Measurements from ENCODE around the gene SMAD7. TPM values are rescaled to one million over a fixed set of nuclear protein-coding genes. Genes with fewer than 3 reads are reported as not detected.
A peak's percentile ranks its signal among the peaks of the same experiment; 100 is the strongest.

The SMAD7 gene
- total RNA-seq, 1 experiment from 2014 or later, result 5.8 TPM

GRCh38 chr18:48986851-48987761, 36.3 kb upstream of the SMAD7 start:
- peaks cover 56% of the 10 kb centered on the region for H3K4me1 ChIP-seq (replicated peaks; ENCODE audit: insufficient read depth)
- DNase-seq, result no peak
- no peaks in the 10 kb centered on the region for H3K27me3 ChIP-seq (ENCODE audit: insufficient read depth, low read depth)
- intact Hi-C loops (cut with micrococcal nuclease; ENCODE audit: unreplicated experiment), result no loop called here
- no peak overlapping the region for H3K4me2 ChIP-seq
- POLR2A ChIA-PET (ENCODE audit: unreplicated experiment), result no interaction called here
- H2AFZ ChIP-seq, result no peak overlapping the region
- peaks cover 18% of the 10 kb centered on the region for H3F3A ChIP-seq (ENCODE audit: insufficient read depth, low read depth)
- H4K20me1 ChIP-seq (ENCODE audit: insufficient read depth), result no peaks in the 10 kb centered on the region
- no peak for TF ChIP-seq EZH2 (IDR thresholded peaks at IDR 0.05; ENCODE audit: low read depth)
- TF ChIP-seq, protein P1, sequence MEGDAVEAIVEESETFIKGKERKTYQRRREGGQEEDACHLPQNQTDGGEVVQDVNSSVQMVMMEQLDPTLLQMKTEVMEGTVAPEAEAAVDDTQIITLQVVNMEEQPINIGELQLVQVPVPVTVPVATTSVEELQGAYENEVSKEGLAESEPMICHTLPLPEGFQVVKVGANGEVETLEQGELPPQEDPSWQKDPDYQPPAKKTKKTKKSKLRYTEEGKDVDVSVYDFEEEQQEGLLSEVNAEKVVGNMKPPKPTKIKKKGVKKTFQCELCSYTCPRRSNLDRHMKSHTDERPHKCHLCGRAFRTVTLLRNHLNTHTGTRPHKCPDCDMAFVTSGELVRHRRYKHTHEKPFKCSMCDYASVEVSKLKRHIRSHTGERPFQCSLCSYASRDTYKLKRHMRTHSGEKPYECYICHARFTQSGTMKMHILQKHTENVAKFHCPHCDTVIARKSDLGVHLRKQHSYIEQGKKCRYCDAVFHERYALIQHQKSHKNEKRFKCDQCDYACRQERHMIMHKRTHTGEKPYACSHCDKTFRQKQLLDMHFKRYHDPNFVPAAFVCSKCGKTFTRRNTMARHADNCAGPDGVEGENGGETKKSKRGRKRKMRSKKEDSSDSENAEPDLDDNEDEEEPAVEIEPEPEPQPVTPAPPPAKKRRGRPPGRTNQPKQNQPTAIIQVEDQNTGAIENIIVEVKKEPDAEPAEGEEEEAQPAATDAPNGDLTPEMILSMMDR (conservative IDR thresholded peaks at IDR 0.05), result no peak
- no peaks in the 10 kb centered on the region for H3K36me3 ChIP-seq (ENCODE audit: low read depth)
- H3K79me2 ChIP-seq (ENCODE audit: low read depth), result no peaks in the 10 kb centered on the region
- BruUV-seq (replicated peaks), result no TSS peak
- no peak overlapping the region for H3K27ac ChIP-seq
- H3K4me3 ChIP-seq, result no peak overlapping the region
- H3K9me3 ChIP-seq (ENCODE audit: insufficient read depth, low read depth), result no peaks in the 10 kb centered on the region
- CTCF ChIA-PET, result no interaction called here
- H3K9me2 ChIP-seq (ENCODE audit: insufficient read depth), result no peaks in the 10 kb centered on the region

- H3K36me3 ChIP-seq (ENCODE audit: low read depth), result no peaks in the 10 kb centered on the region
- no peaks in the 10 kb centered on the region for H3K9me3 ChIP-seq (ENCODE audit: insufficient read depth, low read depth)
- H3K27me3 ChIP-seq (ENCODE audit: insufficient read depth, low read depth), result no peaks in the 10 kb centered on the region
- H3K4me1 ChIP-seq (replicated peaks; ENCODE audit: insufficient read depth), result peaks cover 39% of the 10 kb centered on the region
- POLR2A ChIA-PET (ENCODE audit: unreplicated experiment), result no interaction called here
- no peaks in the 10 kb centered on the region for H3K79me2 ChIP-seq (ENCODE audit: low read depth)
- H3F3A ChIP-seq (ENCODE audit: insufficient read depth, low read depth), result no peaks in the 10 kb centered on the region; the same call in 1 of the 2 replicates
- no peaks in the 10 kb centered on the region for H4K20me1 ChIP-seq (ENCODE audit: insufficient read depth)
- BruUV-seq (replicated peaks), result no TSS peak
- no peak overlapping the region for H2AFZ ChIP-seq
- H3K9me2 ChIP-seq (ENCODE audit: insufficient read depth), result no peaks in the 10 kb centered on the region
- no peak overlapping the region for H3K27ac ChIP-seq
- intact Hi-C loops (cut with micrococcal nuclease; ENCODE audit: unreplicated experiment), result no loop called here
- no peak overlapping the region for H3K4me3 ChIP-seq
- TF ChIP-seq EZH2 (IDR thresholded peaks at IDR 0.05; ENCODE audit: low read depth), result no peak
- TF ChIP-seq, protein P1 (conservative IDR thresholded peaks at IDR 0.05), result no peak
- peak overlapping the region; percentile 15; the same call in 1 of the 2 replicates for H3K4me2 ChIP-seq
- CTCF ChIA-PET, result interaction anchor here (0.6 kb wide), 1 partner anchor 11 kb away, joined by 3 read pairs; no protein-coding TSS in a partner anchor
- DNase-seq, result no peak
Measured at GRCh38 chr18:48985161-48985560, 34.4 kb upstream of the SMAD7 start.

GRCh38 chr18:48983793-48984437, 33.1 kb upstream of the SMAD7 start:
- Histone ChIP-seq H3K9me3 (ENCODE audit: insufficient read depth, low read depth) (no peaks in the 10 kb centered on the region), H4K20me1 (ENCODE audit: insufficient read depth) (no peaks in the 10 kb centered on the region), H3K36me3 (ENCODE audit: low read depth) (no peaks in the 10 kb centered on the region), H3K4me3 (no peak overlapping the region), H3K4me1 (replicated peaks; ENCODE audit: insufficient read depth) (peaks cover 33% of the 10 kb centered on the region), H2AFZ (no peak overlapping the region), H3K79me2 (ENCODE audit: low read depth) (no peaks in the 10 kb centered on the region), H3K27me3 (ENCODE audit: insufficient read depth, low read depth) (no peaks in the 10 kb centered on the region), H3F3A (ENCODE audit: insufficient read depth, low read depth) (no peaks in the 10 kb centered on the region), H3K4me2 (no peak overlapping the region), H3K9me2 (ENCODE audit: insufficient read depth) (no peaks in the 10 kb centered on the region), H3K27ac (no peak overlapping the region)
- TF ChIP-seq EZH2 (IDR thresholded peaks at IDR 0.05; ENCODE audit: low read depth), result no peak
- TF ChIP-seq, protein P1 (conservative IDR thresholded peaks at IDR 0.05), result no peak
- POLR2A ChIA-PET (ENCODE audit: unreplicated experiment), result no interaction called here
- intact Hi-C loops (cut with micrococcal nuclease; ENCODE audit: unreplicated experiment), result no loop called here
- CTCF ChIA-PET, result no interaction called here
- BruUV-seq (replicated peaks), result no TSS peak
- peak in 1 of 2 experiments; percentile 38 for DNase-seq
